Omental fat pad (tissue), 4 donors: ENCODE data around the gene TDRD3. TPM values are rescaled to one million over a fixed set of nuclear protein-coding genes. Genes with fewer than 3 reads are reported as not detected.

Experiments used
- ATAC-seq: fragments of 150-250 bp; one replicate; pipeline ENCODE4 v1.9.1; 2016; ENCODE audit warnings: mild to moderate bottlenecking, moderate library complexity; ENCODE audit not compliant: low FRiP score
- DNase-seq: peaks from one replicate; pipeline ENCODE4 v3.0.0-alpha.2; 2019; ENCODE audit warnings: low spot score
- CTCF ChIP-seq, 3 donors: fragments of 450-650 bp; IDR thresholded peaks; one replicate each; pipeline ENCODE4 v1.5.1; 2016 to 2017; ENCODE audit warnings: antibody characterized with exemption in 3 of 3, mild to moderate bottlenecking in 3 of 3, moderate library complexity in 2 of 3
- total RNA-seq, 4 donors: library from RNA; depleted of rRNA; stranded (reverse); fragments of >200 nt; gene quantifications; one replicate each; pipeline ENCODE4 v1.1.0, GENCODE V29; 2016

TDRD3 gene
- total RNA-seq, 4 donors from 2014 or later: 16.9 to 36.4 (median 20.7) TPM

- TF ChIP-seq CTCF (IDR thresholded peaks at IDR 0.05): no peak
- no peak for DNase-seq
- no peak for ATAC-seq
These were observed 94.5 kb downstream of the TDRD3 start for GRCh38 chr13:60491531-60491930.

- TF ChIP-seq CTCF (IDR thresholded peaks at IDR 0.05): no peak
- ATAC-seq (no peak), DNase-seq (no peak)
These were observed 95.2 kb downstream of the TDRD3 start for GRCh38 chr13:60492187-60492586.

GRCh38 chr13:60494296-60494695 is 97.3 kb downstream of the TDRD3 start:
- DNase-seq: no peak
- no peak for TF ChIP-seq CTCF (IDR thresholded peaks at IDR 0.05)
- ATAC-seq: no peak

- DNase-seq (no peak), ATAC-seq (no peak)
- no peak for TF ChIP-seq CTCF (IDR thresholded peaks at IDR 0.05)
These were observed 104.2 kb downstream of the TDRD3 start for GRCh38 chr13:60501236-60501635.

GRCh38 chr13:60509601-60510386 is 112.8 kb downstream of the TDRD3 start:
- DNase-seq (no peak), ATAC-seq (no peak)
- no peak for TF ChIP-seq CTCF (IDR thresholded peaks at IDR 0.05)

- no peak for DNase-seq
- no peak for TF ChIP-seq CTCF (IDR thresholded peaks at IDR 0.05)
- ATAC-seq: no peak
These were observed 114.6 kb downstream of the TDRD3 start for GRCh38 chr13:60511637-60512036.

GRCh38 chr13:60514891-60515290 is 117.9 kb downstream of the TDRD3 start:
- no peak for TF ChIP-seq CTCF (IDR thresholded peaks at IDR 0.05)
- DNase-seq (no peak), ATAC-seq (no peak)
